ENCODE data around the gene IQCK. TPM values are rescaled to one million over a fixed set of nuclear protein-coding genes. Genes with fewer than 3 reads are reported as not detected.

The IQCK gene
- total and polyA plus RNA-seq, 11 donors = 5.6 to 17.4 (median 9.0) TPM

GRCh38 chr16:19817875-19818274 is 99.8 kb downstream of the IQCK start:
- no peak for DNase-seq
- Histone ChIP-seq H3K27ac (no peak overlapping the region), H3K36me3 (no peaks in the 10 kb centered on the region), H3K9me3 (peaks cover 0 to 6% (median 2%) of the 10 kb centered on the region in 12 donors), H3K4me1 (no peaks in the 10 kb centered on the region), H3K4me3 (no peak overlapping the region), H3K27me3 (no peaks in the 10 kb centered on the region)
- intact Hi-C loops (cut with DNase I) = loop anchor here in 1 of 10 donors (10.0 kb wide), 1 partner anchor 47 kb away; no protein-coding TSS in a partner anchor
- TF ChIP-seq CTCF (IDR thresholded peaks at IDR 0.05) = no peak
- TF ChIP-seq POLR2A (IDR thresholded peaks at IDR 0.05) = no peak
- 87 to 90% (median 89%) methylated on average over 7 of the region's 7 CpGs for WGBS, 4 donors
- ATAC-seq = no peak

- WGBS, 4 donors = 91 to 96% (median 92%) methylated on average over 2 of the region's 2 CpGs
- no peak for ATAC-seq
- H3K27me3 ChIP-seq = no peaks in the 10 kb centered on the region
- no peak overlapping the region for H3K27ac ChIP-seq
- no peak for DNase-seq
- intact Hi-C loops (cut with DNase I) = no loop called here
- H3K4me3 ChIP-seq = no peak overlapping the region
- no peaks in the 10 kb centered on the region for H3K9me3 ChIP-seq
- H3K36me3 ChIP-seq = peaks cover 0 to 6% (median 0%) of the 10 kb centered on the region in 9 donors
- no peaks in the 10 kb centered on the region for H3K4me1 ChIP-seq
- TF ChIP-seq CTCF (IDR thresholded peaks at IDR 0.05) (no peak), POLR2A (IDR thresholded peaks at IDR 0.05) (no peak)
These were observed 104.5 kb downstream of the IQCK start for GRCh38 chr16:19822533-19822932.

GRCh38 chr16:19823322-19823721 is 105.3 kb downstream of the IQCK start:
- no peak for ATAC-seq
- no peaks in the 10 kb centered on the region for H3K27me3 ChIP-seq
- WGBS, 4 donors = 83 to 91% (median 89%) methylated on average over 5 to 6 of the region's 6 CpGs
- H3K4me3 ChIP-seq = no peak overlapping the region
- no peaks in the 10 kb centered on the region for H3K9me3 ChIP-seq
- H3K4me1 ChIP-seq = no peaks in the 10 kb centered on the region
- H3K36me3 ChIP-seq = peaks cover 0 to 10% (median 0%) of the 10 kb centered on the region in 9 donors
- intact Hi-C loops (cut with DNase I) = no loop called here
- TF ChIP-seq CTCF (IDR thresholded peaks at IDR 0.05) (no peak), POLR2A (IDR thresholded peaks at IDR 0.05) (no peak)
- H3K27ac ChIP-seq = no peak overlapping the region
- no peak for DNase-seq

- TF ChIP-seq CTCF (IDR thresholded peaks at IDR 0.05) = no peak
- TF ChIP-seq POLR2A (IDR thresholded peaks at IDR 0.05) = no peak
- H3K36me3 ChIP-seq = peaks cover 0 to 10% (median 0%) of the 10 kb centered on the region in 9 donors
- ATAC-seq (no peak), DNase-seq (no peak)
- H3K27ac ChIP-seq = no peak overlapping the region
- H3K9me3 ChIP-seq = no peaks in the 10 kb centered on the region
- intact Hi-C loops (cut with DNase I) = no loop called here
- H3K4me3 ChIP-seq = no peak overlapping the region
- H3K27me3 ChIP-seq = no peaks in the 10 kb centered on the region
- WGBS, 4 donors = 93 to 100% (median 96%) methylated on average over 5 of the region's 5 CpGs
- H3K4me1 ChIP-seq = no peaks in the 10 kb centered on the region
These were observed 106.1 kb downstream of the IQCK start for GRCh38 chr16:19824216-19824615.

Data from heart left ventricle (tissue), 16 donors.